NCI-H446 (cell line): Measurements from ENCODE around the gene SRI.

Experiments used
- DNase-seq, 2 experiments: peaks; one replicate each; lab custom pipeline; 2025; lab: John Stamatoyannopoulos, UW

The SRI gene

GRCh38 chr7:88224601-88225275, 4.9 kb upstream of the SRI start:
- no peak for DNase-seq

- DNase-seq: no peak
These were observed 3.4 kb upstream of the SRI start for GRCh38 chr7:88223265-88223664.

DNA sequence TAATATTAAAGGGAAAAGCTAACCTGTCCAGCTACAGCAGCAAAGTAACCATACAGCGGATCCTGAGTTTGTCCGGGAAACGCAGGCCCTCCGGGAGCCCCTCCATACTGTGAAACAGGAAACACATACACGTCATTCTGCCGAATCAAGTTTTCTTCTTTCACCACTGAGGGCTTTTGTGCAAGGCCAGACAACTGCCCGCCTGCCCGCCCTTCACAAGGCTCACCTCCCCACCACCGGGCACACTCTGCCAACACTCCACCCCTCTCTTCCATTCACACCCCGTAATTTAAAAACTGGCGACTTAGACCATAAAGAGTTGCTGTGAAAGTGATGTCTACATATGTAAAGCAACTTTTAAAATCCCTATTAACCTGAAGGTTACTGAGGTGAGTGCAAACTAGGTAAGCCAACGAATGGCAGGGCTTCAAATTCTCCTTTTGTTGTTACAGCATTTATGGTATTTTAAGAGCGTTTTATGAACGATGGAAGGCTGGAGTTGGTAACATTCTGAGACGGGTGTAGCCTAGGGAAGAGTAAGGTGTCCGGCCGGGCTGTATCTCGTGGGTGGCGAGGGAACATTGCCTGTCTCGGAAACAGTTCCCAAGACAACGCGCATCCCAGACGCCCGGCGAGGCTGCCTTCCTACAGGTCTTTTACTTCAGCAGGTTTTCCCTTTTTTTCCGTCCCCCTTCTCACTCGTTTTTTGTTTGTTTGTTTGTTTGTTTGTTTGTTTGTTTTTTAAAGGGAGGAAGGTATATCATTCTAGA, 817 bp downstream of the SRI start:
- DNase-seq: no peak

GRCh38 chr7:88218429-88218745, 1.5 kb downstream of the SRI start:
- no peak for DNase-seq

DNA sequence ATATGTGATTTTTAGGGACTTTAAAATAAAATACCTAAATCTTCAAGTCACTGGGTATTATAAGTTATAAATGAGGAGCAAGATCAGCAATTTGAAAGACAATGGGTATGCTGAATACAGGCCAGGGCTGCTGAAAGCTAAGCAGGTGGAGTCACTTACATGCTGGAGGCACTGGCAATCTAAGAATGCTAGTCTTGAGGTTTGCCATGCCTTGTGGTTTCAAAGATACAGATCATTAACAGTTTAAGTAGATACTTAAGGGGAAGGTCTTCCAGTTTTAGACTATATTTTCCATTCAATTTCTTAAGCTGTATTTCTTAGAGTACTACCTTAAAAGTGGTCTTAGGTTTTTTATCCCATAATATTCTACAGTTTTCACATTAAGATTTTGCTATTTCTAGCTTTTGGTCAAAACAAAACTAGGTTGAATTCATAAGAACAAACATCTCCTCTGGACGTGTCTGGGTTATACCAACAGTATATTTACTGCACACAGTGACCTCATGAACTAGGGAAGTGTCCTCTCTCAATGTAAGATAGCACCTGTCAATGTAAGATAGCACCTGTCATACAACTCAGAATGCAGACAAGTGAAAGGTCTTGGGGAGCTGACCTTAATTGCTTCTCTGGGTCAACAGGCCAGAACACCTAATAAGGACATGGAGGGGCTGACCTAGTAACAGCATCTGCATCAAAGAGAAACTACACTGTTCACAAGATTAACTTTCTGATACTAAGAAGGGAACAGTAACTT, 2.0 kb downstream of the SRI start:
- DNase-seq: no peak

- no peak for DNase-seq
These were observed 3.6 kb downstream of the SRI start for GRCh38 chr7:88216276-88216675.

DNA sequence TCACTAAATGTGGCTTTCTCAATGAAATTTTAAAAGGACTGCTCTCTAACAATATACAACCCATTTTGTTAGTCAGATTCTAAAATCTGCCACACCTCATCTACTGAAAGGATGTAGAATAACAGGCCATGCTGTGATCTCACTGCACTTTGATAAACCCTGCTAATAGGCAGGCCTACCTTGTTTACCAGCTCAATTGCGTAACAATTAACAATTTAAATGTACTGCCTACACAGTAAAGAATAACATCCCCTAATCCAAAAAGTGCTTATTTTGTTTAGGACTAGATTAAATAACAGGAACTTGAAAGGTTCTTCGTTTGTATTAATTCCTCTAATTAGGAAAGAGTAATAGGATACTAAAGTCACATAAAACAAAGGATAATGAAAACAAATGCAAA, 4.5 kb downstream of the SRI start:
- no peak for DNase-seq

GRCh38 chr7:88214456-88214855, 5.4 kb downstream of the SRI start:
- DNase-seq: no peak

- no peak for DNase-seq
These were observed 6.9 kb downstream of the SRI start for GRCh38 chr7:88212918-88213317.

DNA sequence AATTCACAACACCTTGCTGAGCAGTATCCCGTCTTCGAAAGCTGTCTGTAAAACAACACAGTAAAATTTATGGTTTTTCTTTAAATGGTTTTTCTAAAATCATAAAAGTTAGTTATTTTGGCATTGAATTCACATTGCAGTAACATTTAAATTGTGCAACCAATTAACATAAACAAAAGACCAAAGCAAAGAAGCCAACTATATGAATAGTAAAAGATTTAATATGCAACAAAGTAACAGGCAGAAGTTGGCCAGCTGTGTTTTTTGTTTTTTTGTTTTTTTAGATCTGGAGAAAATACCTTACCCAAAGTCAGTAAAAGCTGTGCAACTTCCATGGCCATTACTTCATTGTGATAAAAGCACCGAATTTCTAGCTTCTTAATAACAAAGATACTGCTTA, 11.3 kb downstream of the SRI start:
- DNase-seq: no peak

DNA sequence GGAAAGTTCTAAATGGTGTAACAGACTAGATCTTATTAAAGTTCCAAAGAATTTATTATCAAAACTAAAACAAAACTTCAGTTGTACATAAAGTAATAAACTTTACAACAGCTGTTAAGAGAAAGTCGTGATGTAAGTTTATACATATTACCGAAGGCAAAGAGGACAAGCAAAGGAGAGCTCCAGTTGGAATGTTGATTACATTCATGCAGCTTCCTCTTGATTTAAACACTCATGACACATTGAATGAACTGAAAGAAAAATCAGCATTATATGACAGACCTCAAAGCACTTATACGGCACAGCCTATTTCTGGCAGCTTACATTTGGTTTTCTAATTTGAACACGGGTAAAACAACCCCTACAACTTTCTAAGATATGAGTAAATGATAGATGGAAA, 13.6 kb downstream of the SRI start:
- no peak for DNase-seq

DNA sequence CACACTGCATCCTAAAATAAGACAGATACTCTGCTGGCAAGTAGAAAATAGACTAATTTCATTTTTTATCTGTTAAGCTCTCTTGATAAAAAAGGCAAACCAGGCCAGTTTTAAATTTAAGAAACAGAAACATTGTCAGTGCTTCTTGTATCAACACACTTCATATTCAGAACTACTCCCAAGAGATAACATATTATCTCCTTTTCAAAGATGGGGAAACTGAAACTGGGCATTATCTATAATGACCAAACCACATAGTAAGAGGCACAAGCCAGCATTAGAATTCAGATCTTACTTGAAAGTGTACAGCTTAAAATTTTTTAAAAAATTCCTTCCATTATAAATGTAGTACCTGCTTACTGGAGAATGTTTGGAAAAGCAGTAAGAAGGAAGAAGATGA, 14.7 kb downstream of the SRI start:
- no peak for DNase-seq

GRCh38 chr7:88204525-88205110, 15.2 kb downstream of the SRI start:
- DNase-seq: no peak

DNA sequence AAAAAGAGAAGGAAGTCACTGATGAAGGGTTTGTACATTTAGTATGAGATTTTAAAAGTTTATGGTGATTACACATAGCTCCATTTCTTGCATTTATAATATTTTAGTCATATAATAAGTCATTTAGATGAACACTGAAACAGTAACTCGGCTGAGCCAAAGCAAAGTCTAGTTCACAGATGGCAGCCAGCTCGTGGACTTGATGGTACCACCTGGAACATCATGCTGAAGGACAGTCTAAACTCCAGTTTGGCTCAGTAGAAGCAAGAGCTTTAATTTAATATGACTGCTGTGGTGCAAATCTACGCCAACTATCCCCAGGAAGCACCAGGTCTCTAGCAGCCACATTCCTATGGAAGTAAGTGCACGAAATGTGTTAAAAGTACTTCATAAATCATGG, 16.4 kb downstream of the SRI start:
- no peak for DNase-seq

- no peak for DNase-seq
These were observed 17.0 kb downstream of the SRI start for GRCh38 chr7:88202799-88203198.

DNA sequence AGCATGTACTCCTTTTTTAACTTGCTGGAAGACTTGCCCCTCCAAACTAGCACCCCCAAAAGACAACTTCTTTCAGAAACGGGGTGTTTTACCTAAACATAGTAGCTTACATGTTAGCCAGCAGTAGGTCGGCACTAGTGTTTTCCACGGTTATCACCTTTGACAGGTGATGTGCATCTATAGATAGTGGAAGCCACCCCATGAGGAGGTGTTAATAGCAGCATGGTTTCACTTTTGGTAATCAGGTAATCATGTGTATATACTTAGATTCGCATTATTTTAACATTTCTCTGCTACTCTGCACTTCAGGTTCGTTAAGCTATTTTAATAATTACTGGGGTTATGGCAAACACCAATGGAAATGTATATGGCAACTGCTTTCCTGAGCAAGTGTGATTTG, 17.6 kb downstream of the SRI start:
- no peak for DNase-seq

DNA sequence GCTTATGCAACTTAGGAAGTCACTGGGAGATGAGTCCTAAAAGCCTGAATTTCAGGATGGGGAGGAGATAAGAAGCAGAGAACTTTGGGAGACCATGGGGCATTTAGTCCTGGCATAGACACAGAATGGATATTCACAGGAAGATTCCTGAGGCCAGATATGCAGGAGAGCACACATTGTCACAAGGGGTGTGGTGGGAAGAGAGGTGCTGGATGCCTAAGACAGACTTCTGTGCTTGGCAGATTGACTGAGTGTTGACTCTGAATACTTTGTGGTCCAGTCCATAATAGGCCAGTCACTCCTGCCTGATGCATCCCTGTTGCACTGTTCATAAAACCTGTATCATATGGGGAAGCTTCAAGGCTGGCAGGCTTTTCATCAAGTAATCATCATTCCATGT, 18.5 kb downstream of the SRI start:
- no peak for DNase-seq

- peak in 1 of 2 experiments; percentile 1 for DNase-seq
These were observed 19.0 kb downstream of the SRI start for GRCh38 chr7:88200789-88201188.

GRCh38 chr7:88200261-88200660, 19.6 kb downstream of the SRI start:
- no peak for DNase-seq

DNA sequence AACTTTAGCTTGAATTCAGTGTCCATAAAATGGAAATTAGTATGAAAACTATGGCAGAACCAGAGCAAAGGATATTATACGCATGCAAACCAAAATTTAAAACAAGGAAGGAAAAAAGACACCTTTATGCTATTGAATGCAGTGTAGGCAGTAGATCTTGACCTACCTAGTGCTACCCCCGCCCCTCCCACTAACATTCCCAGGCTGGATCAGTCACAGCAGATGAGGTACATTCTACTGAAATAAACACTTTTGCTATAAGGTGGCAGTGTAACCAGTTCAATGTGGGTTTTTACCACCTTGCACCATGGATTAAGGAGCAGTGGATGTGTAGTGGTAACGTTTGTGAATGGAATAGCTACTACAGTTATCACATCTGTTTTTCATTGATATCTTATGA, 27.9 kb downstream of the SRI start:
- DNase-seq: no peak

DNA sequence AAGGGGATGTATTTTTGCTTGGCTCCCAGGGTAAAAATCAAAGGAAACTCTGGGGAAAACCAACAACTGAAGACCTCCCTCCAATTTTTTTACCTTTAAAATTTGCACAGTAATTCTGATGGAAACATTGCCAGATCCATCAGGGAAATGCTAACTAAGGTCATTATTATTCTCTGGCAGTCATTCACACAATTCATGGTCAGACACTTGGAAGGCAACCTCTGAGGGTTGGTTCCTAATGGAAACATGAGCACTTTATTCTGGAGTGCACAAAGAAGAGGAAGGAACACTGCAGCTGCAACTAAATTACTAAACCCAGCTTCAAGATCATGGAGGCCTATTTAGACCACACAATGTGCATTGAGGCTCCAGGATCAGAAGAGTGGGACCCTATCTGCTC, 34.2 kb downstream of the SRI start:
- no peak for DNase-seq

DNA sequence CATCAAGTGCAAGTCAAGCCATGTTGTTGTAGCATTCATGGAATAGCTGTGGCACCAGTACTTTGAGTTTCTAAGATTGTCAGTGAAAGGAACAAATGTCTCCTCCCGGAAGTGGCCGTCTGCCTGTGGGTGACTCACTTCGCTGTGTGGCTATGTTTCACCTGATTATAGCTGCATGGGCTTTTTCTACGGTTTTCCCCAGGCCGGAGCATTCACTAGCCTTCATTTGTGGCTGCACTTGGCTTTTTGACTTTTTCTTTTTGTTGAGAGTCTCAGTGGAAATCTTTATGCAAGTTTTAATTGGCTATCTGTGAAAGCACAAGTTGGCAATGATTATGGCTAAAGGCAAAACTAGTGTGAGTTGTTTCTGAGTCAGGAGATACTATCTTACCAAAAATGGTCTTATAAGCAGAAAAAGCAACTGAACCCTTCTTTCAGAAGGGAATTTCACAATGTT, 35.0 kb downstream of the SRI start:
- no peak for DNase-seq

DNA sequence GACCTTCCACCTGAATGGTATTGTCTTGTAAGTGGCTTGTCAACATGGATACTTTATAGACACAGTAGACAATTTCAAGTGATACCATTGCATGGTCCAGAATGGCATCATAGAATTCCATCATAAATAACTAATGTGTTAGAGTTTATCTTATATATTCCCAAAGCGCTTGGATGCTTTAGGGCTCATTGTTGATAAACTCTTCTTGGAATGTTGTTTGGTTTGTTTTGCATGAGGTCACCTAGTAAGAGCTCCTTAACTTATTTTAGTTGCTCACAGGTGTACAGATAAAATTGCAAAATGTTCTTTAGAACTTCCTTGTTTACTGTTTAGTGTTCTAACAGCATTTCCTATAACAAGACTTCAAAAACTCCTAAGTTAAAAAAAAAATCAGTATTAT, 36.8 kb downstream of the SRI start:
- DNase-seq: no peak
